CD4-positive, alpha-beta memory T cell (primary cell): ENCODE measurements around the gene KRT31. TPM values are rescaled to one million over a fixed set of nuclear protein-coding genes. Genes with fewer than 3 reads are reported as not detected.
"Not testable (repeated sequence)": the region's sequence is repeated elsewhere in the genome, so short reads cannot be mapped to it uniquely, and the experiment has no call there.

Source experiments
- CTCF ChIA-PET: fragments of 350-600 bp; sonication (Branson Sonifier 250); formaldehyde crosslinking; loops from one replicate; lab custom pipeline; 2021; ENCODE audit warnings: inconsistent platforms; ENCODE audit not compliant: partially characterized antibody; lab: Charles Lee
- POLR2A ChIA-PET: fragments of 350-600 bp; sonication (Branson Sonifier 250); formaldehyde crosslinking; loops from one replicate; lab custom pipeline; 2021; ENCODE audit not compliant: partially characterized antibody; lab: Charles Lee
- DNase-seq, 5 donors: peaks; one replicate each; pipeline versions ENCODE4 v3.0.0 to v3.0.0-alpha.2; 2020 to 2022; ENCODE audit warnings: mixed read lengths in 1 of 5
- H3K27ac ChIP-seq: one replicate; pipeline ENCODE4 v1.7.0; 2013; ENCODE audit warnings: low read depth, low read length
- H3K27me3 ChIP-seq: 2 replicates; pipeline ENCODE4 v1.7.0; 2013; ENCODE audit warnings: mild to moderate bottlenecking, low read length, moderate library complexity; ENCODE audit not compliant: insufficient read depth
- H3K36me3 ChIP-seq: 2 replicates; pipeline ENCODE4 v1.7.0; 2013; ENCODE audit warnings: mild to moderate bottlenecking, low read length, moderate library complexity; ENCODE audit not compliant: insufficient read depth
- H3K4me1 ChIP-seq: 2 replicates; pipeline ENCODE4 v1.7.0; 2013; ENCODE audit warnings: mild to moderate bottlenecking, low read length, moderate library complexity; ENCODE audit not compliant: insufficient read depth
- H3K4me3 ChIP-seq, 2 donors: one replicate each; pipeline ENCODE4 v1.7.0; 2013; ENCODE audit warnings: low read length in 2 of 2, mild to moderate bottlenecking in 1 of 2
- H3K9me3 ChIP-seq, 2 donors: one replicate each; pipeline ENCODE4 v1.7.0; 2013; ENCODE audit warnings: low read length in 2 of 2, control low read depth in 1 of 2; ENCODE audit not compliant: control insufficient read depth in 1 of 2
- H3K27ac Mint-ChIP-seq, 7 donors: one replicate each; pipeline ENCODE4 v1.8.0; 2020 to 2021; ENCODE audit warnings: mixed read lengths in 7 of 7, mild to moderate bottlenecking in 6 of 7, inconsistent platforms in 3 of 7, moderate library complexity in 3 of 7
- H3K27me3 Mint-ChIP-seq, 2 donors: one replicate each; pipeline ENCODE4 v1.8.0; 2020 to 2021; ENCODE audit warnings: mixed read lengths in 2 of 2
- H3K36me3 Mint-ChIP-seq, 2 donors: one replicate each; pipeline ENCODE4 v1.8.0; 2020 to 2021; ENCODE audit warnings: mixed read lengths in 2 of 2, inconsistent platforms in 1 of 2, mild to moderate bottlenecking in 1 of 2
- H3K4me1 Mint-ChIP-seq, 4 donors: one replicate each; pipeline ENCODE4 v1.8.0; 2020 to 2021; ENCODE audit warnings: mixed read lengths in 4 of 4, mild to moderate bottlenecking in 1 of 4
- H3K4me3 Mint-ChIP-seq, 8 donors: one replicate each; pipeline ENCODE4 v1.8.0; 2020 to 2021; ENCODE audit warnings: mixed read lengths in 8 of 8, mild to moderate bottlenecking in 7 of 8, moderate library complexity in 6 of 8, inconsistent platforms in 3 of 8
- H3K9me3 Mint-ChIP-seq, 8 donors: one replicate each; pipeline ENCODE4 v1.8.0; 2020 to 2021; ENCODE audit warnings: mixed read lengths in 8 of 8, mild to moderate bottlenecking in 5 of 8, inconsistent platforms in 3 of 8, moderate library complexity in 1 of 8
- intact Hi-C: fragments of 100-400 bp; cut with micrococcal nuclease; formaldehyde crosslinking; loops from one replicate; pipeline ENCODE4 v1.15.1; 2023
- polyA plus RNA-seq, 2 donors: library from polyadenylated mRNA; unstranded; fragments of 300-500 nt; fragmentation: Illumina TruSeq; gene quantifications; one replicate each; pipeline ENCODE4 v1.2.3, GENCODE V29; 2021
- total RNA-seq, 2 experiments: library from RNA; stranded (reverse); gene quantifications; one replicate each; pipeline ENCODE4 v1.2.3, GENCODE V29; 2021

The KRT31 gene
- total and polyA plus RNA-seq, 4 experiments from 2014 or later: not detected

DNA sequence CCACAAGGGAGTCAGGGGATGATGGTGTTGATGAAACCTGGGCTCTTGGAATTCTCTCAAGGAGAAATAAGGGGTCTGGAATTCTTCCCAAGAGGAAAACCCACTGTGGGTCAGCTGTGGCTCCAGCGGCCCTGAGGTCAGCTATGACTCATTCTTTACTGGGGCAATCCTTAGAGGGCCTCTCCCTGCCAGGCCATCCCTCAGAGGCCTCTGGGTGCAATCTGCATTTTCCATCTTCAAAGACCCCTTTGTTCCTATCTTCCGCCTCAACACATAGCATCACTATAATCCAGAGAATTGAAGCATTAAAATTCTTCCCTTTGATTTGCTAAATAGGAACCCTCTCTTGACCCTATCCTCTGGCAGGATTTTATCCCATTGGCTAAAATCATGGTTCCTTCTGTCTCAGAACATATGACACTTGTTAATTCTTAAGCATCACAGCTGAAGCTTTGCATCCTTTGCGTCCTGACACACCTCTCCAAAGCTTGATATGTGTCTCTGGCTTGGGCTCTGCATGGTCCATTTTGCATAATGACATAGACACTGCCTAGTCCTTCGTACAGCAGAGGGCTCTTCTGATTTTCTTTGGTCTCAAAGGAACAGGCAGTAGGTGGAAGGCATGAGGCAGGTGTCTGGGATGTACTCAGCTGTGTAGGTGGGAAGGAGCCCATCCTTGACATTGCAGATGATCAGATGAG is 31.3 kb upstream of the KRT31 start:
- Histone ChIP-seq H3K27me3 (no peaks in the 10 kb centered on the region), H3K4me3 (no peak overlapping the region), H3K36me3 (no peaks in the 10 kb centered on the region), H3K9me3 (no peaks in the 10 kb centered on the region), H3K27ac (no peak overlapping the region), H3K4me1 (no peaks in the 10 kb centered on the region)
- ChIA-PET CTCF (no interaction called here), POLR2A (no interaction called here)
- Mint-ChIP-seq H3K27ac (no peak overlapping the region), H3K4me1 (peaks cover 0 to 3% (median 0%) of the 10 kb centered on the region in 4 donors), H3K36me3 (no peaks in the 10 kb centered on the region), H3K27me3 (peaks cover 1 to 7% of the 10 kb centered on the region in 2 donors), H3K9me3 (peaks cover 0 to 2% (median 0%) of the 10 kb centered on the region in 8 donors), H3K4me3 (no peak overlapping the region)
- no peak for DNase-seq
- intact Hi-C loops: no loop called here

DNA sequence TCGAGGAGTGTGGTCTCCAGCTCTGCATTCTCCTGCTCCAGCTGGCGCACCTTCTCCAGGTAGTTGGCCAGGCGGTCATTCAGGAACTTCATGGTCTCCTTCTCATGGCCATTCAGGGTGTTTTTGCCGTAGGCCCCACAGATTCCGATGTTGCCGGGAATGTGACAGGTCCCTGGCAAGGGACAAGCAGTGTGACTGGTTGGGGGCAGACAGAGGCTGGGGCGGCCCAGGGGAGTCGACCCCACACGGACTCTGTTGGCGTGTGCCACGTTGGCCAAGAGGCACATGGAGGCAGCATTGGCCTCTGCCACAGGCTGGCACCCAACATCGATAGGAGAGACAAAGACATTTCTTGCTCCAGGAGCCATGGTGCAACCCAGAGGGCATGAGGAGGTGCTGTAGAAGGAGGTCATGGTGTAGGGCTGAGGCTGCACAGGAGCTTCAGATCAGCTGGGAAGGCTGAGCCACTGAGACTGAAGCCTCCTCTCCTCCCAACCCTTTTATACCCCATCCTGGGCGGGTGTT is 26.8 kb upstream of the KRT31 start, which contains the start of gene KRT37:
Gene KRT37, minus strand, starts transcription at position 475 of the 525 bp plus-strand sequence. Its CDS starts 62 bp downstream, at position 413.
- no peaks in the 10 kb centered on the region for H3K36me3 ChIP-seq
- H3K4me3 Mint-ChIP-seq: no peak within 1 kb of the TSS
- H3K9me3 Mint-ChIP-seq: peaks cover 0 to 2% (median 0%) of the 10 kb centered on the region in 8 donors
- no peaks in the 10 kb centered on the region for H3K27me3 ChIP-seq
- no peak within 1 kb of the TSS for H3K4me3 ChIP-seq
- peaks cover 5 to 16% (median 6%) of the 10 kb centered on the region in 4 donors for H3K4me1 Mint-ChIP-seq
- H3K27ac Mint-ChIP-seq: no peak within 1 kb of the TSS
- no peaks in the 10 kb centered on the region for H3K36me3 Mint-ChIP-seq
- no peak for DNase-seq
- peaks cover 0 to 2% of the 10 kb centered on the region in 2 donors for H3K27me3 Mint-ChIP-seq
- POLR2A ChIA-PET: no interaction called here
- intact Hi-C loops: no loop called here
- CTCF ChIA-PET: no interaction called here
- H3K9me3 ChIP-seq: no peaks in the 10 kb centered on the region
- no peaks in the 10 kb centered on the region for H3K4me1 ChIP-seq
- no peak within 1 kb of the TSS for H3K27ac ChIP-seq

DNA sequence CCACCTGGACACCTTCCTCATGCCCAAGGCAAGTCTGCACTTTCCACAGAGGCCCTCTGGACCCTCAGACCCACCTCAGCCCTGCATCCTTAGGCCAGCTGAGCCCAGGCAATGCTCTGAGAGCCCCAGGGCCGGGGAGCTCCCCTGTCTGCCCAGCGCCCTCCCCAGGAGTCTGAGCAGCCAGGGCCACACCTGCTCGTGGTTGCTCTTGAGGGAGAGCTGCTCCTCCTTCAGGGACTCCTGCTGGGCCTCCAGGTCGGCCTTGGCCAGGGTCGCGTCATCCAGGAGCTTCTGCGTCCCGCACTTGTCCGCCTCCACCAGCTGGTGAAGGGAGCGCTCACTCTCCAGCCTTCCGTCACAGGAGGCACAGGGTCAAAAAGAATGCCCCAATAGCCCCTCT is 25.2 kb upstream of the KRT31 start:
- H3K9me3 ChIP-seq, POLR2A ChIA-PET, H3K27me3 ChIP-seq, H3K4me1 ChIP-seq, H3K36me3 ChIP-seq, H3K36me3 Mint-ChIP-seq, H3K4me3 ChIP-seq, H3K27me3 Mint-ChIP-seq, H3K27ac ChIP-seq, DNase-seq, intact Hi-C loops, H3K4me3 Mint-ChIP-seq, CTCF ChIA-PET, H3K27ac Mint-ChIP-seq, H3K9me3 Mint-ChIP-seq: not testable (repeated sequence)
- peaks cover 7 to 18% (median 8%) of the 10 kb centered on the region in 4 donors for H3K4me1 Mint-ChIP-seq

DNA sequence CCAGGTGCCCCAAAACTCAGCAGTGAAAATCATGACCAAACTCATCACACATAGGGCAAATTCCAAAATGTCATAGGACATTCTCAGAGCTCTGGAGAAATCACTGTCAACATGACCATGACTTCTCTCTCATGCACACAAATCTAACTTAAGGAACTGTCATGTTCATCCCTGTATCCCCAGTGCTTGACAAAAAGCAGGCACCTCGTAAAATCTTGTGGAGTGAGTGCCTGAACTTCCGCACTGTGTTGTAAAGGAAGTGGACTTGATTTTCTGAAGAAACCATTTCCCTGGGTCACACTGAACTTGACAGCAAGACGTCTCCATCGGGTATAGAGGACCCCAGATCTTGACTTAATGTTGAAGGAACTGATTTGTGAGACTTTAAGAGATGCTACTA is 24.2 kb upstream of the KRT31 start:
- CTCF ChIA-PET: no interaction called here
- Mint-ChIP-seq H3K27me3 (no peaks in the 10 kb centered on the region), H3K9me3 (no peaks in the 10 kb centered on the region), H3K27ac (peak overlapping the region in 2 of 7 donors; percentile 32 to 39), H3K4me1 (peaks cover 7 to 24% (median 10%) of the 10 kb centered on the region in 4 donors), H3K36me3 (no peaks in the 10 kb centered on the region), H3K4me3 (no peak overlapping the region)
- DNase-seq: no peak
- POLR2A ChIA-PET: no interaction called here
- H3K4me1 ChIP-seq: peaks cover 6% of the 10 kb centered on the region
- H3K27me3 ChIP-seq: no peaks in the 10 kb centered on the region
- H3K4me3 ChIP-seq: no peak overlapping the region
- no peak overlapping the region for H3K27ac ChIP-seq
- no peaks in the 10 kb centered on the region for H3K9me3 ChIP-seq
- intact Hi-C loops: no loop called here
- no peaks in the 10 kb centered on the region for H3K36me3 ChIP-seq

DNA sequence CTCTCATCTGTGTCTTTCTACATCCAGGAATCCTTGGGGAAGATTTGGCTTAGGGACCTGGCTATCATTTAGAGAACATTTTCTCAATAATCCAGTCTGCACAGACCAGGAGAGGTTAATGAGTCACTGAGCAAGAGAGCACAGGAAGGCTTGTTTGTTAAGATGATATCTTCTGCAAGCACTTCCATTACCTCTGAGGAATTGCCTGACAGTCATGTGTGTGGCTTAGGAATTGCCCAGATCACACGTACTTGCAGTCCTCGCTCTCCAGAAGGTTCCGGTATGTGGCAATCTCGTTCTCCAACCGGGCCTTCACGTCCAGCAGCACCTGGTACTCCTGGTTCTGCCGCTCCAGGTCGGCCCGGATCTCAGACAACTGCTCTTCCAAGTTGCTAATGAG is 23.7 kb upstream of the KRT31 start:
- Mint-ChIP-seq H3K27me3 (no peaks in the 10 kb centered on the region), H3K4me1 (peaks cover 10 to 28% (median 12%) of the 10 kb centered on the region in 4 donors), H3K9me3 (no peaks in the 10 kb centered on the region), H3K4me3 (no peak overlapping the region), H3K27ac (peak overlapping the region in 2 of 7 donors; percentile 32 to 39), H3K36me3 (no peaks in the 10 kb centered on the region)
- Histone ChIP-seq H3K4me3 (no peak overlapping the region), H3K4me1 (peaks cover 6% of the 10 kb centered on the region), H3K27ac (no peak overlapping the region), H3K27me3 (no peaks in the 10 kb centered on the region), H3K9me3 (no peaks in the 10 kb centered on the region), H3K36me3 (no peaks in the 10 kb centered on the region)
- POLR2A ChIA-PET: no interaction called here
- DNase-seq: no peak
- CTCF ChIA-PET: no interaction called here
- intact Hi-C loops: no loop called here

DNA sequence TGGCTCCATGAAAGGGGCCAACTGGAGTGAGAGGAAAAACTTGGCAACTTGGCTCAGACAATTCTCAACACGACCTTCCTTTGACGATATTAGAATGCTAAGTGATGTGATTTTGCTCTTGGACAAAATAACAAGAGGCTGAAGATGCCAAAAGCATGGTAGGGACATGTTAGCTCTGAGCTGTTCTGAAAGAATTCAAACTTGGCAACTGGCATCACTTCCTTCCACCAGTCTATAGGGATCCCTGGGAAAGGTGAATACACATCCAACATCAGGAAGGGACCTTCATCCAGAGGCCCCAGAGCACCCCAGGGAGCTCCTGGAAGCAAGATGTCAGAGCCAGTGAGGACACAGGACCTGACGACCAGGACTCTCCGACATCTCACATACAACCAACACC is 22.7 kb upstream of the KRT31 start:
- Mint-ChIP-seq H3K4me3 (no peak overlapping the region), H3K27me3 (no peaks in the 10 kb centered on the region), H3K36me3 (no peaks in the 10 kb centered on the region), H3K9me3 (no peaks in the 10 kb centered on the region), H3K27ac (no peak overlapping the region), H3K4me1 (peaks cover 10 to 26% (median 13%) of the 10 kb centered on the region in 4 donors)
- ChIA-PET CTCF (no interaction called here), POLR2A (no interaction called here)
- H3K27ac ChIP-seq: no peak overlapping the region
- intact Hi-C loops: no loop called here
- H3K4me1 ChIP-seq: peaks cover 6% of the 10 kb centered on the region
- H3K36me3 ChIP-seq: no peaks in the 10 kb centered on the region
- no peaks in the 10 kb centered on the region for H3K27me3 ChIP-seq
- no peaks in the 10 kb centered on the region for H3K9me3 ChIP-seq
- DNase-seq: no peak
- H3K4me3 ChIP-seq: no peak overlapping the region

DNA sequence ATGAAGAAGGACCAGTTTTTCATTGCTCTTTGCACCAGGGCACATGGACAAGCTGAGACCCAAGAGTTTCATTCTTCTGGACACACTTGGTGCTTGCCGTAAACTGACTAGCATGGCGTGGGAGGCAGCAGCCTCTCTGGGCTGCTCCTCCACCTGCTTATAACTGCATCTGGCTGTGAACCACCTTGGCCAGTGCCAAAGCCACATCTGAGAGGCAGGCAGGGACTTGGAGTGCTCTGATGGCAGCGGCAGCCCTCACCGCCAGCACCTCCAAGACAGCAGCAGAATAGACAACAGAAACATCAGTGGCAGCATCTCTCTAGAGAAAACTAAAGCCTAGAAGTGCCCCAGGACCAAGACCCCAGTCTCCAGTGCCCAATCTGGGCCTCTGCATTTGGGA is 22.3 kb upstream of the KRT31 start:
- Mint-ChIP-seq H3K4me3 (peak overlapping the region in 1 of 8 donors; percentile 9), H3K27ac (peak overlapping the region in 1 of 7 donors; percentile 75), H3K9me3 (no peaks in the 10 kb centered on the region), H3K4me1 (peaks cover 10 to 24% (median 13%) of the 10 kb centered on the region in 4 donors), H3K27me3 (no peaks in the 10 kb centered on the region), H3K36me3 (no peaks in the 10 kb centered on the region)
- DNase-seq: peak in 2 of 5 donors; percentile 5 to 16
- ChIA-PET POLR2A (no interaction called here), CTCF (no interaction called here)
- H3K4me1 ChIP-seq: peaks cover 6% of the 10 kb centered on the region
- no peak overlapping the region for H3K4me3 ChIP-seq
- no peak overlapping the region for H3K27ac ChIP-seq
- intact Hi-C loops: no loop called here
- H3K27me3 ChIP-seq: no peaks in the 10 kb centered on the region
- no peaks in the 10 kb centered on the region for H3K9me3 ChIP-seq
- no peaks in the 10 kb centered on the region for H3K36me3 ChIP-seq
